ENCODE measurements around the gene SLIRP. TPM values are rescaled to one million over a fixed set of nuclear protein-coding genes. Genes with fewer than 3 reads are reported as not detected.

The SLIRP gene
- total RNA-seq: 10 to 100 TPM; 52.8 to 55.1 TPM

GRCh38 chr14:77707724-77708408 lies at the start of gene SLIRP, which contains the start of gene ALKBH1:
Gene SLIRP (plus strand): TSS chr14:77708103. CDS start chr14:77708112, 9 bp downstream.
Gene ALKBH1 (minus strand): TSS chr14:77708023. CDS start chr14:77708004, 19 bp downstream.

DNA sequence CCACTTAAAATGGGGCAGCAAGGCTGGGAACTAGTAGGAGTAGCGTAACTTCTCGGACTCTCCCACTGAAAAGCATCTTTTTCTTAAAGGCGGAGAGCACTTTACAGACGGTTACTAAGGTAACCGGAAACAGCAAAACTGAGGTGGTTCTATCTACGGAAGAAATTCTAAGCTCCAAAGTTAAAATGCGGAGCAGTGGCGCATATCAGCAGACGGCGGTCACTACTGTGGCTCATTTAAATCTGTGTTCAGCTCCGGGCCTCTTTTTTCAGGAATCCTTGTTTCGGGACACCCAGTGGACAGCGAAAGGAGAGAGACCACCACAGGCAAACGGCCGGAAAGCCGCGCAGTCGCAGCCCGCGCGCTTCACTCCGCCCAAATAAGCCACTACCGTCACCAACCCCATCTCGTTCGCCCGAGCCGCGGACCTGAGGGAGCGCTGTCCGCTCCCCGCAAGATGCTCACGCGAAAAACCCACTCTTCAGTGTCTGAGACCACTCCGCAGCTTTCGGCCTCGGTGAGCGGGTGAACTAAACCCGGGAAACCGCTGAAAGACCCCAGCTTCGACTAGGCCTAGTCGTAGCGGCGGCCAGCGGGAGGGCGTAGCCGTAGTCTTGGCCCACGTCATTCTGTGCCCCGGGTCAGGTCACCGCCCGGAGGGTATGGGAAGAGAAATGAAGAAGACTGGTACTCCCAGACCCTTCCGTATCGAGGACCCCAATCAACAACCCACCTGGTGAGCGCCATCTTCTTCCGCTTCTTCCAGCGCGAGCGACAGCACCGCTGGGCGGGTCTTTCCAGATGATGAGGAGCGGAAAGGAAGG lies 52.7 kb downstream of the SLIRP start, which contains the start of gene SNW1:
TSS of gene SNW1 (minus strand) at position 776 of the 824 bp plus-strand sequence. CDS start at position 747, 29 bp downstream.

Other genes with a start within 250 kb of the SLIRP start
- under 1 TPM in 1 of 2 experiments, not detected in 1; 0.15 TPM for gene ISM2, start 209.3 kb upstream of the SLIRP start, total RNA-seq
- gene SPTLC2, start 91.5 kb upstream of the SLIRP start, total RNA-seq: 10 to 100 TPM; 45.9 to 46.6 TPM
- gene ALKBH1, start 80 bp upstream of the SLIRP start, total RNA-seq: 10 to 100 TPM; 11.0 to 14.0 TPM
- 100 to 1,000 TPM in 1 of 2 experiments, 10 to 100 TPM in 1; 96.8 to 106 TPM for gene SNW1, start 53.1 kb downstream of the SLIRP start, total RNA-seq
- 1 to 10 TPM; 3.9 to 4.4 TPM for gene ADCK1, start 92.0 kb downstream of the SLIRP start, total RNA-seq